NT2/D1 (cell line): ENCODE results near the gene MCF2L.

Experiments used
- SUZ12 ChIP-seq: IDR thresholded peaks from 2 replicates; pipeline ENCODE4 v1.6.1; 2011; ENCODE audit not compliant: insufficient read length, insufficient read depth; ENCODE audit errors: extremely low read depth
- YY1 ChIP-seq: IDR thresholded peaks from 2 replicates; pipeline ENCODE4 v1.6.1; 2011; ENCODE audit not compliant: insufficient read length, insufficient read depth
- ZNF274 ChIP-seq: IDR thresholded peaks from 2 replicates; pipeline ENCODE4 v1.6.1; 2011; ENCODE audit warnings: mild to moderate bottlenecking, low read depth, low read length

DNA sequence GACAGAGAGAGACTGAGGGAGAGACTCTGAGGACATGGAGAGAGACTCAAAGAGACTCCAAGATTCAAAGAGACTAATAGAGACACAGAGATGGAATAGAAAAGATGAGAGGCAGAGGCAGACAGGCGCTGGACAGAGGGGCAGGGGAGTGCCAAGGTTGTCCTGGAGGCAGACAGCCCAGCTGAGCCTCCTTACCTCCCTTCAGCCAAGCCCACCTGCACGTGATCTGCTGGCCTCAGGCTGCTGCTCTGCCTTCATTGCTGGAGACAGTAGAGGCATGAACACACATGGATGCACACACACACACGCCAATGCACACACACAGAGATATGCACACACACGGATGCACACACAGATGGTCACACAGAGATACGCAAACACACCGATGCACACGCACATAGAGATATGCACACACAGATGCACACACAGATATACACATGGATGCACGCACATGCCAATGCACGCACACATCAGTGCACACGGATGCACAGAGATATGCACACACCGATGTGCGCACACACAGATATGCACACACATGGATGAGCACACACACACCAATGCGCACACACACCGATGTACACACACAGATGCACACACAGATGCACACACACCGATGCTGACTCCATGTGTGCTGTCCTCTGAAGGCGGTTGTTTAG, 150.3 kb downstream of the MCF2L start:
- TF ChIP-seq ZNF274 (no peak), YY1 (no peak), SUZ12 (no peak)
